Endothelial cell of umbilical vein (primary cell): ENCODE results near the gene CDC14B. TPM values are rescaled to one million over a fixed set of nuclear protein-coding genes. Genes with fewer than 3 reads are reported as not detected.
A peak's percentile ranks its signal among the peaks of the same experiment; 100 is the strongest.

Experiments
- BruUV-seq: library from RNA; stranded (reverse); fragments of 400-500 nt; replicated peaks from 2 replicates; lab custom pipeline; 2021; lab: Mats Ljungman, UMichigan
- CTCF ChIA-PET: fragments of 300-600, 350-600 bp; sonication (Branson Sonifier 250); formaldehyde crosslinking; loops from one replicate; lab custom pipeline; 2021; ENCODE audit warnings: antibody characterized with exemption, inconsistent platforms; lab: Charles Lee
- POLR2A ChIA-PET: fragments of 300-600, 350-600 bp; sonication (Branson Sonifier 250); formaldehyde crosslinking; loops from one replicate; lab custom pipeline; 2021; ENCODE audit warnings: antibody characterized with exemption, inconsistent platforms; lab: Charles Lee
- DNase-seq: peaks from one replicate; pipeline ENCODE4 v3.0.0-alpha.2; 2011; ENCODE audit warnings: low read depth, low spot score
- FAIRE-seq: peaks from 2 replicates; lab custom pipeline; 2011; peaks lifted over from hg19 to GRCh38; lab: Jason Lieb, UNC
- H2AFZ ChIP-seq: 2 replicates; pipeline ENCODE4 v1.6.0; 2012; ENCODE audit warnings: low read depth, low read length, control low read depth, inconsistent platforms
- H3K27ac ChIP-seq: 2 replicates; pipeline ENCODE4 v1.5.1; 2011; ENCODE audit warnings: low read depth, mild to moderate bottlenecking, control low read depth, low read length, moderate library complexity; ENCODE audit not compliant: insufficient read depth
- H3K27me3 ChIP-seq, 2 experiments: 2 replicates each; pipeline versions ENCODE4 v1.6.0 to v1.6.1; 2011; ENCODE audit warnings: low read length in 2 of 2, mixed read lengths in 1 of 2; ENCODE audit not compliant: control insufficient read depth in 2 of 2, insufficient read depth in 2 of 2
- H3K36me3 ChIP-seq, 2 experiments: 2 replicates in 1 of 2; 3 replicates in 1 of 2; pipeline ENCODE4 v1.5.1; 2011; ENCODE audit warnings: low read length in 2 of 2, mild to moderate bottlenecking in 1 of 2, moderate library complexity in 1 of 2; ENCODE audit not compliant: control insufficient read depth in 2 of 2, insufficient read depth in 2 of 2; ENCODE audit errors: extremely low read depth in 1 of 2
- H3K4me1 ChIP-seq: 3 replicates; pipeline ENCODE4 v1.5.1; 2011; ENCODE audit warnings: mild to moderate bottlenecking, low read length; ENCODE audit not compliant: control insufficient read depth, insufficient read depth; ENCODE audit errors: extremely low read depth
- H3K4me2 ChIP-seq: 2 replicates; pipeline ENCODE4 v1.6.1; 2011; ENCODE audit warnings: low read length, control low read depth, mixed read lengths; ENCODE audit not compliant: insufficient read depth
- H3K4me3 ChIP-seq, 3 experiments: fragments of 200-600 bp in 1 of 3; sonication (generic), shearing (Covaris generic) in 1 of 3; replicated peaks in 1 of 3; 2 replicates each; pipeline ENCODE4 v1.5.1; 2011 to 2016; ENCODE audit warnings: control low read depth in 3 of 3, low read length in 3 of 3, mild to moderate bottlenecking in 2 of 3, inconsistent platforms in 1 of 3, low read depth in 1 of 3, moderate library complexity in 1 of 3; ENCODE audit not compliant: insufficient read depth in 1 of 3
- H3K79me2 ChIP-seq: 2 replicates; pipeline ENCODE4 v1.6.0; 2012; ENCODE audit warnings: low read length, inconsistent platforms; ENCODE audit not compliant: control insufficient read depth, insufficient read depth
- H3K9ac ChIP-seq: replicated peaks from 2 replicates; pipeline ENCODE3; 2011; ENCODE audit warnings: low read length, control low read depth; ENCODE audit not compliant: insufficient read depth; ENCODE audit errors: extremely low read depth
- H3K9me1 ChIP-seq: replicated peaks from 3 replicates; pipeline ENCODE4 v1.6.0; 2011; ENCODE audit warnings: mild to moderate bottlenecking, low read length; ENCODE audit not compliant: control insufficient read depth, insufficient read depth; ENCODE audit errors: extremely low read depth
- H3K9me3 ChIP-seq: replicated peaks from 2 replicates; pipeline ENCODE4 v1.5.1; 2012; ENCODE audit warnings: low read length, inconsistent platforms; ENCODE audit not compliant: control insufficient read depth, insufficient read depth
- H4K20me1 ChIP-seq: replicated peaks from 2 replicates; pipeline ENCODE3; 2011; ENCODE audit warnings: mild to moderate bottlenecking, low read length; ENCODE audit not compliant: control insufficient read depth, insufficient read depth; ENCODE audit errors: extremely low read depth
- EZH2 ChIP-seq: IDR thresholded peaks from 2 replicates; pipeline ENCODE4 v1.6.1; 2012; ENCODE audit warnings: borderline replicate concordance, low read depth, mild to moderate bottlenecking, moderate library complexity, low read length, inconsistent platforms; ENCODE audit not compliant: severe bottlenecking
- FOS ChIP-seq: IDR thresholded peaks from 2 replicates; pipeline ENCODE4 v1.6.1; 2011; ENCODE audit warnings: mild to moderate bottlenecking, low read length, moderate library complexity, borderline replicate concordance; ENCODE audit not compliant: insufficient read depth
- GATA2 ChIP-seq: IDR thresholded peaks from 2 replicates; pipeline ENCODE4 v1.7.0; 2011; ENCODE audit warnings: low read depth, mild to moderate bottlenecking, moderate library complexity, mixed read lengths, low read length; ENCODE audit not compliant: insufficient read length, insufficient read depth
- JUN ChIP-seq: IDR thresholded peaks from 2 replicates; pipeline ENCODE4 v1.6.1; 2011; ENCODE audit warnings: borderline replicate concordance, low read depth; ENCODE audit not compliant: insufficient read length, insufficient read depth
- MAX ChIP-seq: IDR thresholded peaks from 2 replicates; pipeline ENCODE4 v1.6.1; 2011; ENCODE audit not compliant: insufficient read depth, insufficient read length
- MYC ChIP-seq: IDR thresholded peaks from one replicate; pipeline ENCODE4 v1.6.1; 2011; ENCODE audit warnings: mild to moderate bottlenecking, low read depth, low read length
- POLR2A ChIP-seq: IDR thresholded peaks from 2 replicates; pipeline ENCODE4 v1.6.1; 2012; ENCODE audit warnings: low read depth, mild to moderate bottlenecking, control low read depth, low read length
- POLR2AphosphoS5 ChIP-seq: IDR thresholded peaks from 2 replicates; pipeline ENCODE4 v1.6.1; 2012; ENCODE audit warnings: low read depth, mild to moderate bottlenecking, control low read depth, low read length, moderate library complexity; ENCODE audit not compliant: insufficient read depth
- dilution Hi-C: fragments of 300-500 bp; cut with MboI; formaldehyde crosslinking; loops from one replicate; pipeline ENCODE4 v1.15.0; 2019; ENCODE audit warnings: low sequenced_read_pairs; ENCODE audit not compliant: extremely low pct_ligation_motif_present
- intact Hi-C: fragments of 100-400 bp; cut with micrococcal nuclease; formaldehyde crosslinking; loops from one replicate; pipeline ENCODE4 v1.10.0; 2022
- polyA plus RNA-seq, 4 experiments: library from polyadenylated mRNA; depleted of rRNA in 3 of 4; stranded (reverse) in 3 of 4; unstranded in 1 of 4; fragments of >200 nt; gene quantifications; 2 replicates each; pipeline versions ENCODE4 v1.2.1 to v1.2.3, GENCODE V29; 2011 to 2012; ENCODE audit warnings: missing spikeins in 1 of 4
- total RNA-seq: library from RNA; stranded (reverse); gene quantifications from 2 replicates; pipeline ENCODE4 v1.2.3, GENCODE V29; 2021
- TF ChIP-seq, protein P1 (sequence below), 2 donors: IDR thresholded peaks; 1 replicate in 1 of 2; 2 replicates in 1 of 2; pipeline ENCODE4 v1.5.1; 2011; ENCODE audit warnings: low read length in 2 of 2, mild to moderate bottlenecking in 2 of 2, moderate library complexity in 2 of 2, control low read depth in 1 of 2, inconsistent platforms in 1 of 2, low read depth in 1 of 2; ENCODE audit not compliant: insufficient read depth in 1 of 2; ENCODE audit errors: extremely low read depth in 1 of 2

CDC14B gene
- total and polyA plus RNA-seq, 2 donors (not counting 3 experiments of a cell fraction or from before 2014, with no cell fraction given) = 0.39 to 0.93 TPM

DNA sequence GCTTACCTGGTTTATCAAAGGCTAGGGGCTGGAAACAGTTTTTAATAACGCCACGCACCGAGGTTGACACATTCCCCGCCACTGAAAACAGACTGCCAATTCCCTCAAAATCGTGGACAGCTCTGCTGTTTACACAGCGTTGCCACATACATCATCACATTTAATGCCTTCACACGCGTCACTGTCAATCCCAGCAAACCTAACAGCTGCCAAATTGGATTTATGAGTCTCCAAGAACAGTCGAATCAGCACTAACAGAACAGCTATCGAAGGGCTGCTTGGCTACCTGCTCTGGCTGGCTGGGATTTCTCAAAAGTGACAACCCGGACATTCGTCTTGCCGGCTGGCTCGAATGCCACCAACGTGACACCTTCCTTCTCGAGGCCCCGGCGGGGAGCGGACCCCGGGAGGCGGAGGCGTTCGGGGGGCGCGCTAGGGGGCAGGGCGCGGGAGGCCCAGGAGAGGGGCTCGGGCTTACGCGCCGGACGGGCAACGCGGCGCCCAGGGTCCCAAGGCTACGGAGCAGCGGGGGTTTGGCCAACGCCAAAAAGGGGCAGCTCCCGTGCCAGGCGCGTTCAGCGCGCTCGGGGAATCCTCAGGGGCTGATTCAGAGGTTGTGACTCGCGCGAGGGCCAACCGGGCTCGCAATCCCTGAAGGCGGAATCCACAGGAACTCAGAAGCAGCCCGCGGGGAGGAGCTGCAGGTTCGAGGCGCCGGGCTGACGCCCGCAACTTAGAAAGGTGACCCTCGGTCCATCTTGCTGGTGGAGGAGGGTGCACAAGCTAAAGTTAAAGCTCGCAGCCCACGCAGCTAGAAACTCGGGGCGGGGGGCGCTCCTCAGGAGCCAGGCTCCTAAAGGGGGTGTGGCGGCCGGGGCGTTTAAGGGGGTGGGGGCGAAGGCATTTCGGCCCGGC is 1.2 kb downstream of the CDC14B start:
- H3K79me2 ChIP-seq = no peaks in the 10 kb centered on the region
- no peak for FAIRE-seq
- no peaks in the 10 kb centered on the region for H3K9me1 ChIP-seq
- CTCF ChIA-PET = interaction anchor here (0.7 to 1.2 kb wide), 3 partner anchors 12 to 301 kb away, joined by 3 to 7 read pairs (median 5); no protein-coding TSS in a partner anchor
- H3K27me3 ChIP-seq = peaks cover 4 to 15% of the 10 kb centered on the region in 2 experiments
- dilution Hi-C loops (no loop called here), intact Hi-C loops (loop anchor here (1.0 kb wide), 1 partner anchor 37 kb away; the partner anchor contains the start of gene PRXL2C)
- H4K20me1 ChIP-seq = no peaks in the 10 kb centered on the region
- peak overlapping the region; percentile 33 to 49 (median 41) for H3K4me3 ChIP-seq
- peak; percentile 10 for DNase-seq
- H3K36me3 ChIP-seq = no peaks in the 10 kb centered on the region
- no TSS peak for BruUV-seq
- TF ChIP-seq EZH2 = peak; percentile 69
- no peak for TF ChIP-seq MYC
- H3K4me2 ChIP-seq = peak overlapping the region; percentile 61
- H3K9ac ChIP-seq = no peak overlapping the region
- H3K27ac ChIP-seq = no peak overlapping the region
- peaks cover 4% of the 10 kb centered on the region for H3K4me1 ChIP-seq
- POLR2A ChIA-PET = no interaction called here
- peak overlapping the region; percentile 69 for H2AFZ ChIP-seq
- H3K9me3 ChIP-seq = no peaks in the 10 kb centered on the region

DNA sequence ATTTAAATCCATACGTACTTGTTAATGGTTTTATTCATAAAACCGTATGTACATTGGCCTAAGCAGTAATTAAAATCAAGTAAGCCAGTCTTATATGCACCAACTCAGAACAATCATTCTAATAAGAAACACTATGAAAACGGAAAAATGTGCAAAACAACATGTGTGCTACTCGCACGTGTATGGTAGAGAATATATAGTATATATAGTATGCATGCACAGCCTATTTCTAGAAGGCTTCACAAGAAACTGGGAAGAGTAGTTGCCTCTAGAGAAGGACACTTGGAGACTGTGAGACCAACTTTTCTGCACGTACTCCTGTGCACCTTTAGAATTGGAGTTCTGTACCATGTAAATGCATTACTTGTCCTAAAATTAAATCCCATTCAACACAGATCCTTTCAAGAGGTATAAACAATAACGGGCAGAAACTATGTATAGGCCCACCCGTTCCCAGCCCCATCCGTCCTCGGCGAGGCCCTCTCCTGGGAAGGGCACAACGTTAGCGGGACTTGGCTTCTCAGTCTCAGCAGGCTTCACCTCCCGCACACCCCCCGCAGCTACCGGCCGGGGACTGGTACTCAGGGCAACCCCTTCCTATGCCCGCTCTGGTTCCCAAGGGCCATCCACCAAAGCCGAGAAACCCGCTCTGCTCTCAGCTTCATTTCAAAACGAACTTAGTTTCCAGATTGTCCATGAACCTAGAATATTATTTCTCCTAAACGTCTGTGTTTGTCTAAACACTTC is 2.0 kb downstream of the CDC14B start:
- no peaks in the 10 kb centered on the region for H3K79me2 ChIP-seq
- intact Hi-C loops (no loop called here), dilution Hi-C loops (no loop called here)
- H3K4me2 ChIP-seq = peak overlapping the region; percentile 61
- TF ChIP-seq MYC (no peak), GATA2 (no peak), FOS (no peak), POLR2AphosphoS5 (no peak), MAX (no peak), POLR2A (no peak), JUN (no peak), EZH2 (no peak)
- TF ChIP-seq, protein P1, sequence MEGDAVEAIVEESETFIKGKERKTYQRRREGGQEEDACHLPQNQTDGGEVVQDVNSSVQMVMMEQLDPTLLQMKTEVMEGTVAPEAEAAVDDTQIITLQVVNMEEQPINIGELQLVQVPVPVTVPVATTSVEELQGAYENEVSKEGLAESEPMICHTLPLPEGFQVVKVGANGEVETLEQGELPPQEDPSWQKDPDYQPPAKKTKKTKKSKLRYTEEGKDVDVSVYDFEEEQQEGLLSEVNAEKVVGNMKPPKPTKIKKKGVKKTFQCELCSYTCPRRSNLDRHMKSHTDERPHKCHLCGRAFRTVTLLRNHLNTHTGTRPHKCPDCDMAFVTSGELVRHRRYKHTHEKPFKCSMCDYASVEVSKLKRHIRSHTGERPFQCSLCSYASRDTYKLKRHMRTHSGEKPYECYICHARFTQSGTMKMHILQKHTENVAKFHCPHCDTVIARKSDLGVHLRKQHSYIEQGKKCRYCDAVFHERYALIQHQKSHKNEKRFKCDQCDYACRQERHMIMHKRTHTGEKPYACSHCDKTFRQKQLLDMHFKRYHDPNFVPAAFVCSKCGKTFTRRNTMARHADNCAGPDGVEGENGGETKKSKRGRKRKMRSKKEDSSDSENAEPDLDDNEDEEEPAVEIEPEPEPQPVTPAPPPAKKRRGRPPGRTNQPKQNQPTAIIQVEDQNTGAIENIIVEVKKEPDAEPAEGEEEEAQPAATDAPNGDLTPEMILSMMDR (IDR thresholded peaks at IDR 0.05; ENCODE audit: extremely low read depth in 1 of 2, insufficient read depth in 1 of 2, low read depth in 1 of 2, low read length in 2 of 2) = no peak
- H3K27ac ChIP-seq = no peak overlapping the region
- FAIRE-seq (no peak), DNase-seq (no peak)
- no peaks in the 10 kb centered on the region for H3K36me3 ChIP-seq
- H3K4me3 ChIP-seq = no peak overlapping the region
- no peaks in the 10 kb centered on the region for H3K9me1 ChIP-seq
- ChIA-PET POLR2A (no interaction called here), CTCF (interaction anchor here (0.7 kb wide), 1 partner anchor 300 kb away, joined by 3 read pairs; no protein-coding TSS in a partner anchor)
- H3K9ac ChIP-seq = no peak overlapping the region
- peaks cover 10 to 21% of the 10 kb centered on the region in 2 experiments for H3K27me3 ChIP-seq
- no TSS peak for BruUV-seq
- H2AFZ ChIP-seq = no peak overlapping the region
- no peaks in the 10 kb centered on the region for H4K20me1 ChIP-seq
- H3K9me3 ChIP-seq = no peaks in the 10 kb centered on the region
- peaks cover 4% of the 10 kb centered on the region for H3K4me1 ChIP-seq
